ENCODE results near the gene GAS1. TPM values are rescaled to one million over a fixed set of nuclear protein-coding genes. Genes with fewer than 3 reads are reported as not detected.
A peak's percentile ranks its signal among the peaks of the same experiment; 100 is the strongest.

Gene GAS1, protein sequence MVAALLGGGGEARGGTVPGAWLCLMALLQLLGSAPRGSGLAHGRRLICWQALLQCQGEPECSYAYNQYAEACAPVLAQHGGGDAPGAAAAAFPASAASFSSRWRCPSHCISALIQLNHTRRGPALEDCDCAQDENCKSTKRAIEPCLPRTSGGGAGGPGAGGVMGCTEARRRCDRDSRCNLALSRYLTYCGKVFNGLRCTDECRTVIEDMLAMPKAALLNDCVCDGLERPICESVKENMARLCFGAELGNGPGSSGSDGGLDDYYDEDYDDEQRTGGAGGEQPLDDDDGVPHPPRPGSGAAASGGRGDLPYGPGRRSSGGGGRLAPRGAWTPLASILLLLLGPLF
- polyA plus RNA-seq (ENCODE audit: insufficient read length in 4 of 4), result 10 to 100 TPM; 43.5 to 67.8 (median 49.9) TPM

DNA sequence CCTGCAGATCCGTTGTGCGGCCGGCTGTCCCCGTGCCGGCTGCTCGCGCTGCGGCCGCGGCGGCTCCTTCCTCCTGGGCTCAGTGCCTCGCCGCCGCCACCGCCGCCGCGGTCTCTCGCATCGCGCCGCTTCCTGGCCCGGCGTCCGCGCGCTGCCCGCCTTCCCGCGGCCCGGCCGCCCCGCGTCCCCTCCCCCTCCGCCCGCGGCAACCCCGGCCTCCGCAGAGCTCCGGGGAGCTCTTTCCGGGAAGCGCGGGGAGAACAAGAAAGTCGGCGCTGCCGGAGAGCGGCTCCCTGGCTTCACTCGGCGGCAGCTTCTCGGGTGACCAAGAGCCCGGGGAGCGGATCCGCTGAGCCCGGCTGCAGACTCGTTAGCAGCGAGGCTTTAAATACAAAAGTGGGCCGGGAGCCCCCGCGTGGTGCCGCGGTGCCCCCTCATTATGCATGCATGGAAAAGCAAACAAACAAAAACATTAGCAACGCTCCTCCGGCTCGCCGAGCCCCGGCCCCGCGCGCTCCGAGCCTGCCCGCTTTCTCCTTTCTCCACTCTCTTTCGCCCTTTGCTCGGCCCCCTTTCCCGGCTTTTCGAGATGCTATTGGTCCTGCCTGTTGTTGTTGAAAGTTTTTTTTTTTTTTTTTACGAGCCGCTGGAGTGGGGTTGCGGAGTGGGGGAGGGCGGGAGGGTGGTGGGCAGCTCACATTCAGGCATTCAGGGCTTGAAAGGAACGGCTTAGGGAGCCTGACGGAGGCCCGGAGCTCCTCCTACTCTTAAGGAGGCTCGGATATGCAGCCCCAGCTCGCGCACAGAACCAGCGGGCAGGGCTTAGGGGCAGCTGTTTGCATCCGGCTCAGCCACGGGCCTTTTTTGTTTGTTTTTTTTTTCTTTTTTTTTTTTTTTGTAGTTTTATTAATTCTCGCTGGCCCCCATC lies at the start of gene GAS1:
TSS of gene GAS1 (minus strand) at position 361 of the 928 bp plus-strand sequence. CDS start 727 bp downstream, outside the sequence.
- peak; percentile 82 to 95 (median 91) for DNase-seq (ENCODE audit: low read depth in 4 of 4, low spot score in 2 of 4)

DNA sequence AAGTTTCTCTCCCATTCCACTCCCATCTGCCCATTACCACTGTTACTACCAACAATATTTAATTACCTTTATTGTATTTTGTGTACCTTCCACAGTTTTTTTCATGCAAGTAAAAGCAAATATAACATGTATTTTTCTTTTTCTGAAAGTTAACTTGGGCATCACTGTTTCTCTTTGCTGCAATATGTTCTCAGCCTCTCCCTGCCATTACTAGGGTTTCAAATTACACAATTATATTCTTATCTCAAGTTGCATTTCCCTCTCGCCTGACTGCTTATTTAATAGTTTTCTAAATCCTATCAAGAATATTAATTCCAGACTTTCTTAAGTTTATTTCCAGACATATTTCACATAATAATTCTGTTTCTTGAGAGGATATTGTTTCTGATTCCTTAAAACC lies 46.9 kb upstream of the GAS1 start:
- DNase-seq (ENCODE audit: low read depth in 4 of 4, low spot score in 2 of 4), result no peak

DNA sequence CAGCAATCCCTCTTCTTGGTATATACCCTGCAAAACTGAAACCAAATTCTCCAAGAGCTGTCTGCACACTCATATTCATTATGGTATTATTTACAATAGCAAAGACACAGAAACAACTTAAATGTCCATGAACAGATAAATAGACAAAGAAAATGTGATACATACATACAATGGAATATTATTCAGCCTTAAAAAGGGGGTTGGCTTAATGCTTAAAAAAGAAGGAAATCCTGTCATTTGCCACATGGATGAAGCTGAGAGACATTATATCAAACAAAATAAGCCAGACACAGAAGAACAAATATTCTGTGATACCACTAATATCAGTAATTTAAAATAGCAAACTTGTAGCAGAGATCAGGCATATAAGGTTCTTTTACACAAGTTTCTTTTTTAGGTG lies 46.5 kb upstream of the GAS1 start:
- no peak for DNase-seq (ENCODE audit: low read depth in 4 of 4, low spot score in 2 of 4)

DNA sequence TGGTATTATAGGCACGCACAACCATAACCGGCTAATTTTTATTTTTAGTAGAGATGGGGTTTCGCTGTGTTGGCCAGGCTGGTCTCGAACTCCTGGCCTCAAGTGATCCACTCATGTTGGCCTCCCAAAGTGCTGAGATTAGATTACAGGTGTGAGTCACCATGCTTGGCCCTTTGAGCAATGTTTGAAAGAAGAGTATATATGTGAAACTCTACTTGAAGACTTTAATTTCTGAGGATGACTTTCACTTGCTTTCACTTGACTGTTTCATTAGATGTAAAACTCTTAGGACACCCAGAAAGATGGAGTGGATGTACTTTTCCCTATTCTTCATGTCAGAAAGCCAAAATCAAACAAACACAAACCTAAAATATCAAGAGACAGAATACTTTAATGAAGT lies 43.8 kb upstream of the GAS1 start:
- DNase-seq (ENCODE audit: low read depth in 4 of 4, low spot score in 2 of 4), result no peak

DNA sequence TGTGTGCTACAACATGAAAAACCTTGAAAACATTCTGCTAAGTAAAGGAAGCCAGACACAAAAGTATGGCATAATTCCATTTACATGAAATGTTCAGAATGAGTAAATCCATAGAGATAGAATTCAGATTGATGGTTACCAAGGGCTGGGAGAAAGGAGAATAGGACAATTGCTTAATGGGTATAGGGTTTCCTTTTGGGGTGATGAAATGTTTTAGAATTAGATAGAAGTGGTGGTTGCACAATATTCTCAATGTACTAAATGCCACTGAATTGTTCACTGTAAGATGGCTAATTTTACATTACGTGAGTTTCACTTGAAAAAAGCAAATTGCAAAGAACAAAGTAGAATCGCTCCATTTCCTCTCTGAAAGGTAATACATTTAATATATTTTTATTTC lies 43.0 kb upstream of the GAS1 start:
- DNase-seq (ENCODE audit: low read depth in 4 of 4, low spot score in 2 of 4), result no peak

DNA sequence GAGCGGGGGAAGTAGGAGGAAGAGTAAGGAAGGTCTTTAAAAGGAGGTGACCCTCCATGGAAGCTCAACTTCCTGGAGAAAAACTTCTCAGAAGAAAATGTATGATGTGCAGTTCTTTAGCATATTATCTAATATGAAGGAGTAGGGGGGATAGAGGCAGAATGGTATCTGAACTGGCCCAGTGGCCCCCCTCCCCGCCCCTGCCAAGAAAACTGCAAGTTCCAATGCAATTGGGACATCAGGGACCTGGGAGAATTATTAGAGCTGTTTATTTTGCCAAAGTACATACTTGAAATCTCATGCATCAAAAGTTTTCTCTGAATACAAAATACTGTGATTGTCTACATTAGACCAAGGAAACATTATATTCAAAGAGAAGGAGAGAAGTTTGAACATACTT lies 40.6 kb upstream of the GAS1 start:
- DNase-seq (ENCODE audit: low read depth in 4 of 4, low spot score in 2 of 4), result no peak

DNA sequence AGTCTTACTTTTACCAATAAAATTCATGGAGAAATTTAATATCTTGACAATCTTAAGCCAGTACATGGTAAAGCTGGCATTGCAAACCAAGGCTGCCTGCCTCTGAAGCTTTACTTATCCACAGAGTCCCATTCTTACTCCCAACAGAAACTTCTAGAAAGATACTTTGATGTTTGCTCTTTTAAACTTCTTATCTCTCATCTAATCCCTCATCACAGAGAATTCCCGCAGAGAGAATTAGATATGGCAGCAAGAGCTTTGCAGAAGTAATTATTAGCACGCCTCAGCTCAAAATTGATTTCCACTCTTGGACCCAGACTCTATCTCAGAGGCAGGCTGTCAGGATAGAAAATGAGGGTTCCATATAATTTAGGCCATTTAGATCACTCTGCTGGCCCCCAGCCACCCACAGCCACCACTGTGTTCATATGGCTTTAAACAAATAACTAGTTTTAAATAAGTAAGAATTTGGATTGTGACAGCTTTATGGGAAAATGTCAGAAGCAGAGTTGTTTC lies 37.9 kb upstream of the GAS1 start:
- no peak for DNase-seq (ENCODE audit: low read depth in 4 of 4, low spot score in 2 of 4)

DNA sequence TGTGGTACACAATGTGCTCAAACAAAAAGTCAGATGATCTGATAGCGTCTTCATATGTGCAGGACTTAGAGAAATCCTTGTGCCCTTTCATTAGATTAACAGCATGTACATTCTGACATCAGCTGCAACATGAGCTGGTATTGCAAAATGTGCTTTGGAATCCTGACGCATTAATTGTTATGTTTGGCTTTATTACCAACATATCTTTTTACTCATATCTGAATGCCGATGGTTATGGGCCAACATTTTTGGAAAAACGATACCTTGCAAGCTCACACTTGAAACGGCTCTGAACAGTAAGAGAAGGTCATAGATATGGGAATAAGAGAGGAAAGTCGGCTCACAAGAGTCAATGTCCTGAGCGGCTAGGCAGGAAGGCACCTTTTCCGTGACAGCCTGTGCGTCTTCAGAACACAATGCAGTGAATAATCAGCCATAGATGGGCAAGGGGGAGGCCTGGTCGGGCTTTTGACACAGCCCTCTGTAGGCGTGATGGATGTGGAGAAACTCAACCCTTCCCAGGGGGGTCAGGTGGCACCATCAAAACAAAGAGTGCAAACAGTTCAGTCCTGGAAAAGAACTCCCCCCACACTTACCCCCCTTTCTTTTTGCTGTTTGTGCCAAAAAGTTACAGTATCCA lies 36.4 kb upstream of the GAS1 start:
- DNase-seq (ENCODE audit: low read depth in 4 of 4, low spot score in 2 of 4), result peak in 1 of 4 donors; percentile 52

DNA sequence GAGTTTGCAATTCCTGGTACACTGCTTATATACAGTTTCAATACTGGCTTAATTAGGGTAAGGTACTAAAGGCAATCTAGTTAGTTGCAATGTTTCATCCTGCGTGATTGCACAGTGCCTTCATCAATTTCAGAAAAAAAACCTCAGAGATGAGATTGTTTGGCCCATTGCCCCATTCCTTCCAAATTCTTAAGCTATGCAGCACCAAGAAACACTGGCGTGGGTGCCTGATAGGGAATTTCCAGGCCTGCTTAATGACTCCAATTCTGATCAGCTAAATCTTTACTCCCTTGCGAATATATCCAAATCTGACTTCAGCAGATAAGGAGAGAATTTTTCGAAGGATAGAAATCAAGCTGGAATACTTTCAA lies 35.9 kb upstream of the GAS1 start:
- DNase-seq (ENCODE audit: low read depth in 4 of 4, low spot score in 2 of 4), result no peak

DNA sequence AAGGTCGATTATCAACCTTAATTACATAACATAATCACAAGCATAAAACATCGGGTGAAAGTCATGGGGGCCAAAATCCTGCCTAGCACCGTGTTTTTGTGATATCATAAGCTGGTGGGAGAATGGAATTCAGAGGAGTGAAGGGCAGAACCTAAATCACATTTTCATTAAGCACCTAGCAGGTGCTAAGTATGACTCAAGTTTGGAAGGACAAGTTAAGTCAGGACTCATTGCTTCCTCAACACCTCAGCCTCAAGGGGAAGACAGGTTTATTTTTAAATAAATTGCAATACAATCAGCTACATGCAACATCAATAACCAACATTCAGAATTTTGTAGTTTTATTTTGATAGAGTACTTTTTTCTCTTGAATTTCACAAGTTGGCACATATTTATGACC lies 33.5 kb upstream of the GAS1 start:
- no peak for DNase-seq (ENCODE audit: low read depth in 4 of 4, low spot score in 2 of 4)

DNA sequence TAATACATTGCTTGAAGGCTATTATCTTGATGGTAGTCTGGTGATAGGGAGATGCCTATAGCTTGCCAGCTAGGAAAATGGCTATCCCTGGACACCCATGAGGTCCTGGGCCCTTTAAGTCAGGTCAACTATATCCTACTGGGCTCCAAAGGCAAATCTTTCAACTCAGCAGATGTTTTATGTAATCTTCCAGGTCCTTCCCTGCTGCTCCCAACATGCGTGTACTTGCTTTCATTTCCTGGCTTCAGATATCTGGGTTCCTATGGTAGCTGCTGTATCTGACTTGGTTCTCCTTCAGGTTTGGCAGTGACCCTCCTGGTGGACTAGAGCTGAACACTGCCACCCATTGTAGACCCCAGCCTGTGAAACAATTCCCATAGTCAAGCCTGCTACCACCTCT lies 32.4 kb upstream of the GAS1 start:
- DNase-seq (ENCODE audit: low read depth in 4 of 4, low spot score in 2 of 4), result no peak

DNA sequence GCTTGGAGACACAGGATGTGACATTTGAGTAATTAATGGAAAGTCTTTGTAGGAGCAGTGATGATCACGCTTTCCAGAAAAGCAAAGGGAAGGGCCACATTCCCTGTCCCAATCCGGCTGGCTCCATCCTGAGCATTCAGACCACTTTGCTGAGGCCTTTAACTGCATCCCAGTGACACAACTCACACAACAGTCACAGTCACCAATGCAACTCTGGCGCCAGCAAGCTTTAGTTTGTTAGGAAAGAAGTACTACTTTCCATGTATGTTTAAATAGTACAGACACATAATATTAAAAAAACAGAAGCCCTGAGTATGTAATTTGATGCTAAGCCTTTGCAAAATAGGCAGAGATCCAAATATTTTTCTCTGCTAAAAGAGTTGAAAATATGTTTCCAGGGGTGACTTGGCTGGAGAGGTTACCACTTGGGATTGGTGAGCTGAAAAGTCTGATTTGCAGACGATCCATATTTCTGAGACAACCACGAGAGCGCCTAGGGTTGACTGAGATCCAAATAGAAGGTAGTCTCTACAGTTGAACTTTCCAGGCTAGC lies 31.7 kb upstream of the GAS1 start:
- no peak for DNase-seq (ENCODE audit: low read depth in 4 of 4, low spot score in 2 of 4)

DNA sequence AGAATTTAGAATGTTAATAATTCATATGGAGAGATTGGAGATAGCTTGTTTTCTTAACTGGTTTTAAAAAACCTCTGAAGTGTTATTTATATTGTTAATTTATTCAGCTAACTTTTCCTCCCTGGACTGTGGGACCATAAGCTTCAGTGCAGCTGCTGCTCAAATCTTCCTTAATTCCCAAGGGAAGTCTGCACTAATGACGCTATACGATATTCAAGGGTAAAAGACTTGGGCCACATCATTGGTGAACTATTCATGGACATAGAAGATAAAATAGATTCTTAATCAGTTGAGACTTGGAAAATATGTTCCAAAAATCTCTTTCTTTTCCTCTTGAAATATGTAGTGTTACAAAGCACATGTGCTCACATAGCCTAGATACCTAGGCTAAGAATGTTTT lies 31.1 kb upstream of the GAS1 start:
- DNase-seq (ENCODE audit: low read depth in 4 of 4, low spot score in 2 of 4), result no peak

DNA sequence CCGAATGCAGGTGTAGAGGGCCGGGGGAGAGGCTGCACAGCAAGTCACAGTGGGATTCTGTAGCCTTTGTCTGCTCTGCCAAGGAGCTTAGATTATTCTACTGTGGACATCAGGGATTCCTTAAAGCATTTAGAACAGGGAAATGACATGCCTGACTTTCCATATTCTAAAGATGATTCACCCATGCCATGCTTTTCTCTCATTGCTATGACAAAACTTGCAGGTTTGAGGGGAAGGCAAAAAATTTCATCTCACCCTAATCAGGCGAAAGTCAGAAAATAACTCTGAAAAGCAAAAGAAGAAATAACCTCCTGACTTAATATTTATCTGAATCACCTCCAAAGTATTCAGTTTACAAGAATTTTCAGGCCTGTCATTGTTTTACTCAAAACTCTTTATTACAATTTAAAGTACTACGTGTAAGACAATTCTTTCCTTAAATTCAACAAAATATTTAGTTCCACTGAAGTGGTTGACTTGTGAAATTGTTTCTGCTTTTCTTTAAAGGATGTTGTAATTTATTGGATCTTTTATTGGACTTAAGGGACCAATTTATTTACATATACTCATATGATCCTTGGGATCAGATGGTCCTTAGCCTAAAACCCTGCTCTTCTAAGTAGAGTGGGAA lies 30.0 kb upstream of the GAS1 start:
- DNase-seq (ENCODE audit: low read depth in 4 of 4, low spot score in 2 of 4), result no peak

DNA sequence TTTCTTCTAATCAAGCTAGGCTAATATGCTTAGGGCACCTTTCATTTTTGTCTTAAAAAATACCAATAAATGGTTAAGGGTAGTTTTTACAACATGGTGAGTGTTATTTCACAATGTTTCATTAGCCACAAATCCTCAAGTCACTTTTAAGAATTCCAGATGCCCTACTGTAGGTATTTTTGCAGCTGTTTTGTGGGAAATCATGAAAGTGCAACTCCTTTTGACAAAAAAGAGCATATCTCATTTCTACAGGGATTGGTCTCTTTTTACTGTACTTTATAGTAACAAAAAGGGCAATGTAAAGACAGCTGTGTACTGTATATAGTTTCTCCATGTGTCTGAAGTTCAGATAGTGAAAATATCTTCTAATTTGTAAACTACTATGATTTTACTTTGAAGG lies 28.3 kb upstream of the GAS1 start:
- DNase-seq (ENCODE audit: low read depth in 4 of 4, low spot score in 2 of 4), result no peak

DNA sequence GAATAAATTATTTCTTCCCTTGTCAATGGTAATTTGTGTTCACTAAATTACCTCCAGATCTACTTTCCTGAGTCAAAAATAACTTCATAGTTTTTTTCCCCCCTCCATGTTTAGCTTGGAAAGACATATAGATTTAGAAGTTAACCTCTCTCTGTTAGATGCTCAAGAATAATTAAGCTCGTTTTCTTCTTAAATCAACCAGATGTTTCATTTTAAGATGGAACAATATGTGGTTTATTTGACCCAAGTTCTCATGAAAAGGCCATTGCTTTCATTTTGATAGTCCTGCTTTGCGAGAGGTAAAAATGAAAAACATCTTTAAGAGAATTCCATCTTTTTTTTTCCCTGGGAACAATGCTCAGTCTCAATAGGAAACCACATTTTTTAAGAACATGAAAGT lies 27.7 kb upstream of the GAS1 start:
- no peak for DNase-seq (ENCODE audit: low read depth in 4 of 4, low spot score in 2 of 4)

DNA sequence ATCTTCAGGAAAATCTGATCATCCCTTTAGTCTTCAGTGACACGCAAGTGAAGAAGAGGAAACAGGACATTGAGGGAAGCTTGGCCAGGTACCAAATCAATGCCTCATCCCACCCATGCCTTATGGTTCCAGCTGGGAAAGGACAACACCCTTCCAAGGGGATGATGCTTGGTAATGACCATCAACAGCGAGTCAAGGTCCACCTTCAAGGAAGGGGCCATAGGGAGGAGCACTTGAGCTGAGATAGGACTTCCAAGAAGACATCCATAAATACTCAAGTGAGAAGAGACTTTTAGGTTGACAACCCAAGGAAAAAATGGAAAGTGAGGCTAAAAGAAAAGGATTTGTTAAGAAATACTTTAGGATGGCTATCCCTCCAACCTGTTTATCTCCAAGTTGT lies 27.1 kb upstream of the GAS1 start:
- no peak for DNase-seq (ENCODE audit: low read depth in 4 of 4, low spot score in 2 of 4)

DNA sequence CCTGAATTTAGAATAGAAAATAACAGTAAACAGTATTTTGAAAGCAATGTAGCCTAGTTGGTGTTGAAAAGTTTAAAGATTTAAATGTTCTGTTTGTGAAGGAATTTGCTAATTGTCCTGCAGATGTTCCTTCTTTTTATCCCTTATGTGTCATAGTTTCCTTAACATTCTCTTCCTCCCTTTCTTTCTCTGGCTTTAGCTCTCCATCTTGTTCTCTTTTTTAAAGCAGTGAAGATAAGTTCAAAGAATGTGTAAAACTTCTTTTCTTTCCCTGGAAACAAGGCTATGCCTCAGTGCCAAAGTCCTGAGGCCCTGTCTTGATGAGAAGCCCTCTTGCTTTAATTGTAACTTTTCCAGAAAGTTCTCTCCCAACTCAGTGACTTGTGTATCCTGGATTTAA lies 24.4 kb upstream of the GAS1 start:
- DNase-seq (ENCODE audit: low read depth in 4 of 4, low spot score in 2 of 4), result no peak

DNA sequence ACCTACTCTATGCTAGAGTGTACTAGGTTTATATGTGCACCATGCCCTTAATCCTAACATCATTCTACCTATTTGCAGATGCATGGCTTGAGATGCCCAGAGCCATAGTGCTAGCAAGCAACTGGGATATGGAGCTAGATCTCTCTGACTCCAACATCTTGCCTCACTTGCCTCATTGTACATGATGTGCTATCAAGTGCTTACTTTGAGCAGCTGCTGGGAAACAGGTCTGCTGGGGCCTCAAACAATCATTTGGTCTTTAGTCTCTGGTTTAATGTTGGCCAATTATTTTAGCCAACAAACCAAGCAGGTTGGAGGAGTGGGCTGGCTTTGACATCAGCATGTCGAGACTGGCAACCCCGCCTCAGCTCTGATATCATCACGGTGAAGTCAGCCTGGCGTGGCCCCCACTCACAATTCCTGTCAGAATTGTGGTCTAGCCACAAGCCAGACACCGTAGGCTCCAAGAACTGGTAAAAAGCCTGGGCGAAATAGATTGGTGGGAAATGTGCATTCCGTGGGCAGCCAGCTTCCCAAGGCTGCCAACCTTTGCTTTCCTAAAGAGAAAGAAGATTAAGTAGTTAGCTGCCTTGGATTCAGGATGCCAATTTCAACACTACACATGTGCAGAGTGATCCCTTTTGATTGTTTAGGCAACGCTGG lies 21.1 kb upstream of the GAS1 start:
- DNase-seq (ENCODE audit: low read depth in 4 of 4, low spot score in 2 of 4), result no peak

Measured in left renal cortex interstitium (tissue), 4 donors.